SU-DHL-6 (cell line): ENCODE data around the gene CAMK2D.

Experiments used
- H2AFZ ChIP-seq: fragments of 200-600 bp; sonication (generic); 2 replicates; pipeline ENCODE4 v1.6.1; 2014; ENCODE audit warnings: low read depth, mild to moderate bottlenecking, moderate library complexity, mixed read lengths, antibody characterized with exemption, low read length; ENCODE audit not compliant: severe bottlenecking
- H3F3A ChIP-seq: fragments of 200-600 bp; shearing (Covaris generic); 2 replicates; pipeline ENCODE4 v1.6.0; 2016; ENCODE audit warnings: antibody characterized with exemption, mild to moderate bottlenecking; ENCODE audit not compliant: insufficient read depth
- H3K27ac ChIP-seq: fragments of 200-600 bp; sonication (generic); 2 replicates; pipeline ENCODE4 v1.5.1; 2016; ENCODE audit warnings: low read depth, mild to moderate bottlenecking, low read length, moderate library complexity, mixed read lengths
- H3K27me3 ChIP-seq: fragments of 200-600 bp; sonication (generic), shearing (Covaris generic); 2 replicates; pipeline ENCODE4 v1.6.0; 2014; ENCODE audit warnings: mild to moderate bottlenecking, low read length
- H3K36me3 ChIP-seq: fragments of 200-600 bp; sonication (generic); 2 replicates; pipeline ENCODE4 v1.6.1; 2014; ENCODE audit warnings: mild to moderate bottlenecking, low read length, mixed read lengths
- H3K4me2 ChIP-seq: fragments of 300-600, 200-600 bp; shearing (Covaris generic), sonication (generic); 2 replicates; pipeline ENCODE4 v1.6.0; 2014; ENCODE audit warnings: low read length, low read depth, mild to moderate bottlenecking; ENCODE audit not compliant: poor library complexity, severe bottlenecking
- H3K4me3 ChIP-seq: fragments of 200-600 bp; sonication (generic); 2 replicates; pipeline ENCODE4 v1.5.1; 2014; ENCODE audit warnings: antibody characterized with exemption, low read length, mild to moderate bottlenecking, mixed read lengths; ENCODE audit not compliant: insufficient read depth, poor library complexity, severe bottlenecking
- H3K79me2 ChIP-seq: fragments of 200-600 bp; sonication (generic); 2 replicates; pipeline ENCODE4 v1.6.1; 2014; ENCODE audit warnings: mild to moderate bottlenecking, low read length, moderate library complexity; ENCODE audit not compliant: insufficient read depth
- H3K9ac ChIP-seq: fragments of 200-600 bp; sonication (generic); 2 replicates; pipeline ENCODE4 v1.7.0; 2014; ENCODE audit warnings: mild to moderate bottlenecking, low read length
- H3K9me2 ChIP-seq: fragments of 200-600 bp; sonication (generic); replicated peaks from 2 replicates; pipeline ENCODE4 v1.6.1; 2014; ENCODE audit warnings: low read length; ENCODE audit not compliant: insufficient read depth
- H3K9me3 ChIP-seq: fragments of 200-600 bp; sonication (generic); 2 replicates; pipeline ENCODE4 v1.6.1; 2014; ENCODE audit warnings: low read length, mixed read lengths; ENCODE audit not compliant: insufficient read depth
- H4K20me1 ChIP-seq: fragments of 200-600 bp; sonication (generic); 2 replicates; pipeline ENCODE4 v1.6.1; 2014; ENCODE audit warnings: low read depth, mild to moderate bottlenecking, antibody characterized with exemption, low read length, moderate library complexity, mixed read lengths
- CTCF ChIP-seq: fragments of 200-600 bp; sonication (generic); IDR thresholded peaks from one replicate; pipeline ENCODE4 v1.5.1; 2017; ENCODE audit warnings: antibody characterized with exemption, mild to moderate bottlenecking, low read length, moderate library complexity; ENCODE audit not compliant: insufficient read depth, poor library complexity, severe bottlenecking
- EZH2phosphoT487 ChIP-seq: fragments of 200-600 bp; sonication (generic), shearing (Covaris generic); conservative IDR thresholded peaks from 2 replicates; pipeline ENCODE4 v1.6.1; 2018; ENCODE audit warnings: mild to moderate bottlenecking, antibody characterized with exemption, low read length, moderate library complexity, mixed read lengths

Gene CAMK2D

GRCh38 chr4:113410686-113411085 lies 350.9 kb downstream of the CAMK2D start:
- Histone ChIP-seq H3K27me3 (no peaks in the 10 kb centered on the region), H2AFZ (no peak overlapping the region), H3K4me3 (no peak overlapping the region), H3K27ac (no peak overlapping the region), H3F3A (no peaks in the 10 kb centered on the region), H3K4me2 (no peak overlapping the region), H3K9me3 (no peaks in the 10 kb centered on the region), H3K79me2 (no peaks in the 10 kb centered on the region), H4K20me1 (no peaks in the 10 kb centered on the region), H3K36me3 (no peaks in the 10 kb centered on the region), H3K9me2 (no peaks in the 10 kb centered on the region), H3K9ac (no peak overlapping the region)
- no peak for TF ChIP-seq CTCF
- no peak for TF ChIP-seq EZH2phosphoT487

- no peaks in the 10 kb centered on the region for H3K27me3 ChIP-seq
- no peaks in the 10 kb centered on the region for H3K9me3 ChIP-seq
- no peak overlapping the region for H3K4me3 ChIP-seq
- no peak overlapping the region for H2AFZ ChIP-seq
- H3K4me2 ChIP-seq = no peak overlapping the region
- H3F3A ChIP-seq = no peaks in the 10 kb centered on the region
- no peak overlapping the region for H3K9ac ChIP-seq
- H4K20me1 ChIP-seq = no peaks in the 10 kb centered on the region
- no peak overlapping the region for H3K27ac ChIP-seq
- no peaks in the 10 kb centered on the region for H3K9me2 ChIP-seq
- no peaks in the 10 kb centered on the region for H3K36me3 ChIP-seq
- TF ChIP-seq EZH2phosphoT487 (no peak), CTCF (no peak)
- H3K79me2 ChIP-seq = no peaks in the 10 kb centered on the region
Observed at GRCh38 chr4:113409181-113409580, 352.4 kb downstream of the CAMK2D start.

- H4K20me1 ChIP-seq = no peaks in the 10 kb centered on the region
- no peak overlapping the region for H3K27ac ChIP-seq
Observed at GRCh38 chr4:113407409-113407808, 354.1 kb downstream of the CAMK2D start.

More at GRCh38 chr4:113407409-113407808, 354.1 kb downstream of the CAMK2D start:
- no peaks in the 10 kb centered on the region for H3K36me3 ChIP-seq
- H3K4me2 ChIP-seq = no peak overlapping the region
- H3K4me3 ChIP-seq = no peak overlapping the region
- no peaks in the 10 kb centered on the region for H3K9me3 ChIP-seq
- TF ChIP-seq EZH2phosphoT487 (no peak), CTCF (no peak)
- H3K9ac ChIP-seq = no peak overlapping the region
- H3K27me3 ChIP-seq = no peaks in the 10 kb centered on the region
- no peaks in the 10 kb centered on the region for H3K9me2 ChIP-seq
- H3F3A ChIP-seq = no peaks in the 10 kb centered on the region
- no peak overlapping the region for H2AFZ ChIP-seq
- H3K79me2 ChIP-seq = no peaks in the 10 kb centered on the region
